Measurements from ENCODE around the gene LLGL1.
A peak's percentile ranks its signal among the peaks of the same experiment; 100 is the strongest.
"Not testable (repeated sequence)": the region's sequence is repeated elsewhere in the genome, so short reads cannot be mapped to it uniquely, and the experiment has no call there.

The LLGL1 gene

DNA sequence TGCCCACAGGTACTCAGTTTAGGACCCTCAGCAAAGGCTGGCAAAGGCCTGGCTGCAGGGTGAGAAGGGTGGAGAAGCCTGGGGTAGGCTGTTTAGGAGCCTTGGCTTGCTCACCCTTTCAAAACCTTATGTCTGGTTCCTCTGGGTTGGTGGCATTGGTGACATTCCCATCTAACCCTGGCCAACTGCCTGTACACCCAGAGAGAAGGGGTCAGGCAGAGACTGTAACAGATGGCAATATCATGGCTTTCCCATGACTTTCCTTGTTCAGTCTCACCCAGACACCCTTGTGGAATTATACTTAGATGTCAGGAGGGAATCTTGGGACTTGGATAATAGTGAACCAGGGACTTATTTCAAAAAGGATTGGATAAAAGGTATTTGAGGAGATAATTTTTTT is 18.5 kb upstream of the LLGL1 start:
- H3K36me3 Mint-ChIP-seq, result peaks cover 28% of the 10 kb centered on the region
- H3K4me1 Mint-ChIP-seq, result no peaks in the 10 kb centered on the region
- DNase-seq (ENCODE audit: low spot score in 2 of 2) (no peak), ATAC-seq (ENCODE audit: low read depth) (no peak)
- H3K27ac Mint-ChIP-seq, result no peak overlapping the region
- H3K4me3 Mint-ChIP-seq, result no peak overlapping the region
- no peaks in the 10 kb centered on the region for H3K27me3 Mint-ChIP-seq
- no peaks in the 10 kb centered on the region for H3K9me3 Mint-ChIP-seq

- Mint-ChIP-seq H3K36me3 (peaks cover 28% of the 10 kb centered on the region), H3K9me3 (no peaks in the 10 kb centered on the region), H3K27me3 (no peaks in the 10 kb centered on the region), H3K4me1 (no peaks in the 10 kb centered on the region), H3K4me3 (no peak overlapping the region), H3K27ac (no peak overlapping the region)
- ATAC-seq (ENCODE audit: low read depth), result no peak
- no peak for DNase-seq (ENCODE audit: low spot score in 2 of 2)
Observed at GRCh38 chr17:18208092-18208491, 17.3 kb upstream of the LLGL1 start.

DNA sequence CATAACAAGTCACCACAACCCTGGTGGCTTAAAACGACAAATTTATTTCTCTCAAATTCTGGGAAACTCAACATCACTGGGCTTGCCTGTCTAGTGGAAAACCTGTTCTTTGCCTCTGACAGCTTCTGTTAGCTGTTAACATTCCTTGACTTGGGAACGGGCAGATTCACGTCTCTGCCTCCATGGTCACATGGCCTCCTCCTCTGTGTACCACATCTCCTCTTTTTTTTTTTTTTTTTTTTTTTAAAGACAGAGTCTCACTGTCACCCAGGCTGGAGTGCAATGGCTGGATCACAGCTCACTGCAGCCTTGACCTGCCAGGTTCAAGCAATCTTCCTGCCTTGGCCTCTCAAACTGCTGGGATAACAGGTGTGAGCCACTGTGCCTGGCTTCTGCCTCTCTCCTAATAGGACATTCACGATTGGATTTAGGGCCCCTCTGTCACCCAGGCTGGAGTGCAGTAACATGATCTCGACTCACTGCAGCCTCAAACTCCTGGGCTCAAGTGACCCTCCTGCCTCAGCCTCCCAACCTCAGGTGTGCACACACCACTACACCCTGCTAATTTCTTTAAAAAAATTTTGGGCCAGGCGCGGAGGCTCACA is 11.7 kb upstream of the LLGL1 start:
- no peaks in the 10 kb centered on the region for H3K4me1 Mint-ChIP-seq
- DNase-seq (ENCODE audit: low spot score in 2 of 2) (no peak), ATAC-seq (ENCODE audit: low read depth) (no peak)
- H3K9me3 Mint-ChIP-seq, result no peaks in the 10 kb centered on the region
- no peaks in the 10 kb centered on the region for H3K27me3 Mint-ChIP-seq
- H3K4me3 Mint-ChIP-seq, result no peak overlapping the region
- H3K27ac Mint-ChIP-seq, result no peak overlapping the region
- H3K36me3 Mint-ChIP-seq, result peaks cover 7% of the 10 kb centered on the region

DNA sequence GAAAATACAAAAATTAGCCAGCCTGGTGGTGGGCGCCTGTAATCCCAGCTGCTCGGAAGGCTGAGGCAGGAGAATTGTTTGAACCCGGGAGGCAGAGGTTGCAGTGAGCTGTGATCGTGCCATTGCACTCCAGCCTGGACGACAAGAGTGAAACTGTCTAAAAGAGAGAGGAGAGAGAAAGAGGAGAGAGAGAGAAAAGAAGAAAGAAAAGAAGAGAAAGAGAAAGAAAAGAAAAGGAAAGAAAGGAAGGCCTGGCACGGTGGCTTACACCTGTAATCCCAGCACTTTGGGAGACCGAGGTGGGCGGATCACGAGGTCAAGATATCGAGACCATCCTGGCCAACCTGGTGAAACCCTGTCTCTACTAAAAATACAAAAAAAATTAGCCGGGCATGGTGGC is 8.5 kb upstream of the LLGL1 start:
- not testable (repeated sequence) for H3K36me3 Mint-ChIP-seq; H3K27me3 Mint-ChIP-seq; H3K27ac Mint-ChIP-seq; H3K9me3 Mint-ChIP-seq; DNase-seq (ENCODE audit: low spot score in 2 of 2); ATAC-seq (ENCODE audit: low read depth); H3K4me3 Mint-ChIP-seq; H3K4me1 Mint-ChIP-seq

- ATAC-seq (ENCODE audit: low read depth), result peak; percentile 94
- H3K4me1 Mint-ChIP-seq, result no peaks in the 10 kb centered on the region
- DNase-seq (ENCODE audit: low spot score in 2 of 2), result peak; percentile 69 to 80
- no peak overlapping the region for H3K27ac Mint-ChIP-seq
- no peaks in the 10 kb centered on the region for H3K36me3 Mint-ChIP-seq
- no peak overlapping the region for H3K4me3 Mint-ChIP-seq
- H3K9me3 Mint-ChIP-seq, result no peaks in the 10 kb centered on the region
- no peaks in the 10 kb centered on the region for H3K27me3 Mint-ChIP-seq
Observed at GRCh38 chr17:18217412-18218015, 7.9 kb upstream of the LLGL1 start.

DNA sequence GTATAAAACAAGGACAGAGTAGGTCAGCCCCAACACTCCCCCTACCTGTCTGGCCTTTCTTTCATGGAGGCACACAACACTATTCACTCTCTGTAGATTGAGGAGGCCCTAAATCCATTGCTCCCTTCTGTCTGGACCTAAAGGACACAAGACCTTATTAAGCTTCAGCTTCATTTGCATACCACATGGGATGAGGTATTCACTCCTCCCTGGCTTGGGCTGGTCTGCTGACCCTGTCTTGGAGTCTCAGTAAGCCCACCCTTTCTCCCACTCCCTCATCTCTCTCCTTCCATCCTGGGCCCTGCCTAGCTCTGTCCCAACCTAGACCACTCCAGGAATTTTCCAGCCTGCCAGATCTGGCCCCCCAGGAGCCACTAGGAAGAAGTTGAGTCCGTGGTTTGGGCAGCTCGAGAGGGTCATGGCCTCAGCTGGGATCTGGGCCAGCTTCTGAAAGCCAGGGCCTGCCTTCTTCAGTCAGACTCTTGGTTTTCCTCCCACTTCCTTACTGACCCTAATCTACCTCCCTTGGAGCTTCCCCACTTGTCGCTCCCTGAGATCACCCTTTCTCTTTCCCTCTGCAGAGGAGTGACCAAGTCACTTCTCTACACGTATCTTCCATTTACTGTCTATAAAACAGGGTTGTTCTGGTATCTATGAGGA is 6.5 kb upstream of the LLGL1 start:
- DNase-seq (ENCODE audit: low spot score in 2 of 2) (no peak), ATAC-seq (ENCODE audit: low read depth) (no peak)
- H3K27ac Mint-ChIP-seq, result no peak overlapping the region
- no peaks in the 10 kb centered on the region for H3K36me3 Mint-ChIP-seq
- no peak overlapping the region for H3K4me3 Mint-ChIP-seq
- no peaks in the 10 kb centered on the region for H3K27me3 Mint-ChIP-seq
- H3K9me3 Mint-ChIP-seq, result no peaks in the 10 kb centered on the region
- H3K4me1 Mint-ChIP-seq, result no peaks in the 10 kb centered on the region

DNA sequence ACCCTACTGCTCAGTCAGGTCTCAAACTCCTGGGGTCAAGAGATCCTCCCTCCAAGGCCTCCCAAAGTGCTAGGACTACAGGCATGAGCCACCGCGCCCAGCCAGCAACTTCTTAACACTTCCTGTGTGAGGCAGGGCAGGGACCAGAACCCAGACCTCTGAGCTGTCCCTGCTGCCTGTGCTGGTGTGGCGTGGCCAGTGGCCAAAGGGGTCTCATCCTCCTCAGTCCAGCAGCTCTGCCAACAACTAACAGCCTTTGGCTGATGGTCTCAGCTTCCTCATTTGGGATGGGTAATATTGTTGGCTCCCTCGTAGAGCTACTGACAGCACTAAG is 1.4 kb upstream of the LLGL1 start:
- Mint-ChIP-seq H3K27ac (no peak overlapping the region), H3K4me1 (peaks cover 14% of the 10 kb centered on the region), H3K27me3 (no peaks in the 10 kb centered on the region), H3K36me3 (no peaks in the 10 kb centered on the region), H3K9me3 (no peaks in the 10 kb centered on the region), H3K4me3 (no peak overlapping the region)
- DNase-seq (ENCODE audit: low spot score in 2 of 2) (no peak), ATAC-seq (ENCODE audit: low read depth) (no peak)

GRCh38 chr17:18224387-18225120 is 881 bp upstream of the LLGL1 start:
- H3K4me1 Mint-ChIP-seq, result peaks cover 14% of the 10 kb centered on the region
- H3K36me3 Mint-ChIP-seq, result no peaks in the 10 kb centered on the region
- ATAC-seq (ENCODE audit: low read depth) (no peak), DNase-seq (ENCODE audit: low spot score in 2 of 2) (no peak)
- no peak overlapping the region for H3K27ac Mint-ChIP-seq
- no peaks in the 10 kb centered on the region for H3K27me3 Mint-ChIP-seq
- H3K4me3 Mint-ChIP-seq, result peak overlapping the region; percentile 73
- H3K9me3 Mint-ChIP-seq, result no peaks in the 10 kb centered on the region

DNA sequence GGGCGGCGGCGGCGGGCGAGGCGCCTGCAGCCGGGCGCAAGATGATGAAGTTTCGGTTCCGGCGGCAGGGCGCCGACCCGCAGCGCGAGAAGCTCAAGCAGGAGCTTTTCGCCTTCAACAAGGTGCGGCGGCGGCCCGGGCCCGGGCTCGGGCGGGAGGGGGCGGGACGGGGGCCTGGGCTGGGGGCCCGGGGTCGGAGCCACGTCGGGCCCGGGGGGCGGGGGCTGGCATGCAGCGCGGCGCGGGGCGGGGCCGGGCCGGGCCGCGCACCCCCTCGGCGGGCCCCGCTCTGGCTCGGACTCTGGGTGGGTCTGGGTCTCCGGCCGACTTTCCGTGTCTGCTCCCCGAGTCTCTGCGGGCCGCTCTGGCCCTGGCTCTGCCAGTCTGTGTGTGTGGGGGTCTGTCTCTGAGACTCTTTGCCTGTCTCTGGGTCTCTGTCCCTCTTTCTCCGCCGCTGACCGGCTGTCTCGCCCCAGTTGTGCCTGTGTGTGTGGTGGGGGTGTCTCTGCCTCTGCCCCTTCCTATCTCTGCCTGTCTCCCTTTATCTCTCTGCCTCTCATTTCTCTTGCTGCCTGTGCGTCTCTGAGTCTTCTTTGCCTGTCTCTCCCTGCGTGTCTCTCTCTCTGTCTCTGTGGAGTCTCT is 328 bp downstream of the LLGL1 start:
- Mint-ChIP-seq H3K4me1 (peaks cover 14% of the 10 kb centered on the region), H3K27ac (peak overlapping the region; percentile 89), H3K9me3 (no peaks in the 10 kb centered on the region), H3K36me3 (no peaks in the 10 kb centered on the region), H3K4me3 (peak overlapping the region; percentile 95), H3K27me3 (no peaks in the 10 kb centered on the region)
- peak in 1 of 2 donors; percentile 41 for DNase-seq (ENCODE audit: low spot score in 2 of 2)
- ATAC-seq (ENCODE audit: low read depth), result no peak

DNA sequence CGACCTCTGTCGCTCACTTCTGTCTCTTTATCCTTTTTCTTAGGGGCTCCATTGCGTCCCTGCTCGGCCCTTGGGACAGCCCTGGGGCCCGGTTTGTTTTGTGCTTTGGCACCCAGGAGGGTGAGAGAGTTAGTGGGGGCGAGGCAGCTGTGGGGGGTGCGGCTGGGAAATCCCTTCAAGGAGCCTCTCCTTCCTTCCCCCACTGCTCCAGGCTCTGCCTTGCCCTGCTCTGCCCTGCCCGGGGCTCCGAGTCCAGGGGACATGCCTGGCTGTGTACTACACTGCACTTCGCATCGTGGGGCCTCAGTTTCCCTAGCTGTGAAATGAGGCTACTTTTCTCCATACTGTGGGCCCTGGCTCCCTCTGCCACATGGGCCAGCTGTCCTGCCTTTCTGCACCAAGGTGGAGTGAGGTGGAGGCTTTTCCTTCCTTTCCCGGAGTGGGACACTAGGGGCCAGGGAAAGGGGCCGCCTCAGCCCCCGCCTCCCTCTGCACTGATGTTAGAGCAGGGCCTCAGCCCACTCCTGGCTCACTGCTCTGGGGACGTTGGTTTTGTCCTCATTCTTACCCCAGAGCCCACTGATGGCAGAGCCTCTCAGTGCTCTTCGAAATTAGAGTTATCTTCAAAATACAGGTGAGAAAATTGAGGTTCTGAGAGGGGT is 980 bp downstream of the LLGL1 start:
- H3K9me3 Mint-ChIP-seq, result no peaks in the 10 kb centered on the region
- DNase-seq (ENCODE audit: low spot score in 2 of 2) (no peak), ATAC-seq (ENCODE audit: low read depth) (no peak)
- peaks cover 14% of the 10 kb centered on the region for H3K4me1 Mint-ChIP-seq
- H3K27ac Mint-ChIP-seq, result peak overlapping the region; percentile 89
- no peaks in the 10 kb centered on the region for H3K36me3 Mint-ChIP-seq
- H3K27me3 Mint-ChIP-seq, result no peaks in the 10 kb centered on the region
- peak overlapping the region; percentile 95 for H3K4me3 Mint-ChIP-seq

GRCh38 chr17:18227635-18228034 is 2.2 kb downstream of the LLGL1 start:
- Mint-ChIP-seq H3K4me1 (peaks cover 14% of the 10 kb centered on the region), H3K27me3 (no peaks in the 10 kb centered on the region), H3K9me3 (no peaks in the 10 kb centered on the region), H3K36me3 (no peaks in the 10 kb centered on the region), H3K4me3 (no peak overlapping the region), H3K27ac (no peak overlapping the region)
- ATAC-seq (ENCODE audit: low read depth), result no peak
- DNase-seq (ENCODE audit: low spot score in 2 of 2), result no peak

GRCh38 chr17:18228176-18228682 is 2.8 kb downstream of the LLGL1 start:
- Mint-ChIP-seq H3K27me3 (no peaks in the 10 kb centered on the region), H3K4me1 (peaks cover 14% of the 10 kb centered on the region), H3K36me3 (no peaks in the 10 kb centered on the region), H3K27ac (no peak overlapping the region), H3K9me3 (no peaks in the 10 kb centered on the region), H3K4me3 (no peak overlapping the region)
- no peak for ATAC-seq (ENCODE audit: low read depth)
- no peak for DNase-seq (ENCODE audit: low spot score in 2 of 2)

- Mint-ChIP-seq H3K27me3 (no peaks in the 10 kb centered on the region), H3K4me1 (peaks cover 14% of the 10 kb centered on the region), H3K36me3 (no peaks in the 10 kb centered on the region), H3K9me3 (no peaks in the 10 kb centered on the region), H3K4me3 (no peak overlapping the region), H3K27ac (no peak overlapping the region)
- ATAC-seq (ENCODE audit: low read depth), result no peak
- no peak for DNase-seq (ENCODE audit: low spot score in 2 of 2)
Observed at GRCh38 chr17:18229254-18229653, 3.8 kb downstream of the LLGL1 start.
